ENCODE data around the gene LTF. TPM values are rescaled to one million over a fixed set of nuclear protein-coding genes. Genes with fewer than 3 reads are reported as not detected.

The LTF gene
- total and polyA plus RNA-seq, 2 donors (not counting 1 experiment from before 2014, with no cell fraction given): 0.22 TPM; not detected in 1

GRCh38 chr3:46407970-46408369 lies 56.7 kb downstream of the LTF start:
- intact Hi-C loops (cut with micrococcal nuclease): no loop called here
- peak overlapping the region; percentile 89 for H3K4me2 ChIP-seq (replicated peaks; ENCODE audit: low read depth, low read length, poor library complexity, severe bottlenecking)
- H3K27me3 Mint-ChIP-seq: no peaks in the 10 kb centered on the region
- H3K9me3 Mint-ChIP-seq (ENCODE audit: insufficient read depth): peaks cover 2% of the 10 kb centered on the region
- TF ChIP-seq EZH2 (IDR thresholded peaks at IDR 0.05; ENCODE audit: borderline replicate concordance, insufficient read depth, low read depth, low read length, poor library complexity, severe bottlenecking) (no peak), CTCF (IDR thresholded peaks at IDR 0.05) (no peak)
- no peak overlapping the region for H3K27ac Mint-ChIP-seq
- no peaks in the 10 kb centered on the region for H3K27me3 ChIP-seq (replicated peaks in 1 of 4; ENCODE audit: control extremely low read depth in 1 of 4, control insufficient read depth in 3 of 4, insufficient read depth in 4 of 4, low read length in 3 of 4)
- no peaks in the 10 kb centered on the region for H3K79me2 ChIP-seq (ENCODE audit: control insufficient read depth, insufficient read depth, low read length)
- H3K4me3 ChIP-seq (ENCODE audit: control extremely low read depth in 1 of 5, extremely low read depth in 1 of 5, insufficient read depth in 1 of 5, low read depth in 2 of 5, low read length in 4 of 5): peak overlapping the region in 1 of 5 experiments; percentile 74
- WGBS (ENCODE audit: insufficient coverage): 87% methylated on average over 6 of the region's 7 CpGs
- DNase-seq (no peak), ATAC-seq (ENCODE audit: low read depth) (no peak)
- H2AFZ ChIP-seq (ENCODE audit: insufficient read depth, low read depth, low read length, poor library complexity, severe bottlenecking): peak overlapping the region; percentile 77
- H3K9me3 ChIP-seq (ENCODE audit: control extremely low read depth in 1 of 3, control insufficient read depth in 2 of 3, insufficient read depth in 1 of 3, low read length in 2 of 3): peaks cover 0 to 5% (median 0%) of the 10 kb centered on the region in 3 donors
- CTCF ChIA-PET: interaction anchor here (1.2 kb wide), 1 partner anchor 25 kb away, joined by 7 read pairs; no protein-coding TSS in a partner anchor
- H3K4me1 Mint-ChIP-seq: peaks cover 35% of the 10 kb centered on the region
- no peaks in the 10 kb centered on the region for H3K36me3 ChIP-seq (replicated peaks in 1 of 2; ENCODE audit: control extremely low read depth in 1 of 2, control insufficient read depth in 1 of 2, extremely low read depth in 1 of 2, insufficient read depth in 2 of 2, low read length in 1 of 2)
- peak overlapping the region; percentile 65 for H3K9ac ChIP-seq (ENCODE audit: low read length)
- H3K4me3 Mint-ChIP-seq: peak overlapping the region; percentile 85
- no peaks in the 10 kb centered on the region for H4K20me1 ChIP-seq (ENCODE audit: control insufficient read depth, insufficient read depth, low read length, poor library complexity, severe bottlenecking)
- H3K27ac ChIP-seq (ENCODE audit: low read length in 2 of 2): no peak overlapping the region
- peaks cover 27 to 30% of the 10 kb centered on the region in 2 donors for H3K4me1 ChIP-seq (ENCODE audit: control insufficient read depth in 2 of 2, insufficient read depth in 2 of 2, low read length in 2 of 2)
- POLR2A ChIA-PET: interaction anchor here (0.5 to 2.1 kb wide), 2 partner anchors 25 to 221 kb away, joined by 7 read pairs; no protein-coding TSS in a partner anchor

GRCh38 chr3:46406788-46407611 lies 57.7 kb downstream of the LTF start, which contains the start of the genes CCR5AS and CCRL2:
Gene CCR5AS (minus strand): TSS chr3:46407066.
Gene CCRL2 (plus strand): TSS chr3:46407259. CDS start chr3:46408080, 821 bp downstream.
- no peaks in the 10 kb centered on the region for H3K36me3 ChIP-seq (replicated peaks in 1 of 2; ENCODE audit: control extremely low read depth in 1 of 2, control insufficient read depth in 1 of 2, extremely low read depth in 1 of 2, insufficient read depth in 2 of 2, low read length in 1 of 2)
- H3K4me1 ChIP-seq (ENCODE audit: control insufficient read depth in 2 of 2, insufficient read depth in 2 of 2, low read length in 2 of 2): peaks cover 27 to 30% of the 10 kb centered on the region in 2 donors
- peak within 1 kb of the TSS; percentile 77 for H2AFZ ChIP-seq (ENCODE audit: insufficient read depth, low read depth, low read length, poor library complexity, severe bottlenecking)
- H3K4me3 ChIP-seq (ENCODE audit: control extremely low read depth in 1 of 5, extremely low read depth in 1 of 5, insufficient read depth in 1 of 5, low read depth in 2 of 5, low read length in 4 of 5): peak within 1 kb of the TSS in 4 of 5 experiments; percentile 30 to 74 (median 51)
- peak within 1 kb of the TSS; percentile 89 for H3K4me2 ChIP-seq (replicated peaks; ENCODE audit: low read depth, low read length, poor library complexity, severe bottlenecking)
- 32% methylated on average over 17 of the region's 20 CpGs for WGBS (ENCODE audit: insufficient coverage)
- peak within 1 kb of the TSS; percentile 34 to 56 for H3K27ac ChIP-seq (ENCODE audit: low read length in 2 of 2)
- Mint-ChIP-seq H3K27me3 (no peaks in the 10 kb centered on the region), H3K4me3 (peak within 1 kb of the TSS; percentile 85), H3K9me3 (ENCODE audit: insufficient read depth) (peaks cover 3% of the 10 kb centered on the region), H3K4me1 (peaks cover 35% of the 10 kb centered on the region), H3K27ac (peak within 1 kb of the TSS; percentile 83)
- ATAC-seq (ENCODE audit: low read depth): peak; percentile 78
- H3K27me3 ChIP-seq (replicated peaks in 1 of 4; ENCODE audit: control extremely low read depth in 1 of 4, control insufficient read depth in 3 of 4, insufficient read depth in 4 of 4, low read length in 3 of 4): no peaks in the 10 kb centered on the region
- DNase-seq: peak; percentile 73
- POLR2A ChIA-PET: interaction anchor here (2.1 kb wide), 1 partner anchor 24 kb away, joined by 7 read pairs; no protein-coding TSS in a partner anchor
- no peak for TF ChIP-seq EZH2 (IDR thresholded peaks at IDR 0.05; ENCODE audit: borderline replicate concordance, insufficient read depth, low read depth, low read length, poor library complexity, severe bottlenecking)
- no peak for TF ChIP-seq CTCF (IDR thresholded peaks at IDR 0.05)
- intact Hi-C loops (cut with micrococcal nuclease): no loop called here
- CTCF ChIA-PET: interaction anchor here (0.9 to 1.5 kb wide), 3 partner anchors 24 to 82 kb away, joined by 3 to 7 read pairs (median 4); no protein-coding TSS in a partner anchor
- H3K9me3 ChIP-seq (ENCODE audit: control extremely low read depth in 1 of 3, control insufficient read depth in 2 of 3, insufficient read depth in 1 of 3, low read length in 2 of 3): peaks cover 0 to 5% (median 0%) of the 10 kb centered on the region in 3 donors
- H3K9ac ChIP-seq (ENCODE audit: low read length): peak within 1 kb of the TSS; percentile 65
- H4K20me1 ChIP-seq (ENCODE audit: control insufficient read depth, insufficient read depth, low read length, poor library complexity, severe bottlenecking): no peaks in the 10 kb centered on the region
- H3K79me2 ChIP-seq (ENCODE audit: control insufficient read depth, insufficient read depth, low read length): no peaks in the 10 kb centered on the region
